ENCODE data around the gene PTPRB.

The PTPRB gene

GRCh38 chr12:70659077-70659606, 21.9 kb upstream of the PTPRB start:
- no peak for TF ChIP-seq TAF1 (IDR thresholded peaks at IDR 0.05; ENCODE audit: borderline replicate concordance, insufficient read depth, low read length)
- TF ChIP-seq POLR2AphosphoS5 (IDR thresholded peaks at IDR 0.05; ENCODE audit: low read depth, low read length) = no peak
- TF ChIP-seq FOXP2 (optimal IDR thresholded peaks at IDR 0.05; ENCODE audit: borderline replicate concordance, extremely low read depth, extremely low read length, insufficient read depth) = no peak
- TF ChIP-seq REST (IDR thresholded peaks at IDR 0.05; ENCODE audit: insufficient read depth in 1 of 2, low read depth in 2 of 2, low read length in 2 of 2) = no peak
- TF ChIP-seq SIN3A (IDR thresholded peaks at IDR 0.05; ENCODE audit: borderline replicate concordance, insufficient read depth, low read length) = no peak

GRCh38 chr12:70657616-70658286, 20.5 kb upstream of the PTPRB start:
- TF ChIP-seq REST (IDR thresholded peaks at IDR 0.05; ENCODE audit: insufficient read depth in 1 of 2, low read depth in 2 of 2, low read length in 2 of 2) = no peak
- TF ChIP-seq SIN3A (IDR thresholded peaks at IDR 0.05; ENCODE audit: borderline replicate concordance, insufficient read depth, low read length) = no peak
- TF ChIP-seq FOXP2 (optimal IDR thresholded peaks at IDR 0.05; ENCODE audit: borderline replicate concordance, extremely low read depth, extremely low read length, insufficient read depth) = no peak
- TF ChIP-seq POLR2AphosphoS5 (IDR thresholded peaks at IDR 0.05; ENCODE audit: low read depth, low read length) = no peak
- TF ChIP-seq TAF1 (IDR thresholded peaks at IDR 0.05; ENCODE audit: borderline replicate concordance, insufficient read depth, low read length) = no peak

- TF ChIP-seq TAF1 (IDR thresholded peaks at IDR 0.05; ENCODE audit: borderline replicate concordance, insufficient read depth, low read length) (no peak), SIN3A (IDR thresholded peaks at IDR 0.05; ENCODE audit: borderline replicate concordance, insufficient read depth, low read length) (no peak), FOXP2 (optimal IDR thresholded peaks at IDR 0.05; ENCODE audit: borderline replicate concordance, extremely low read depth, extremely low read length, insufficient read depth) (no peak), POLR2AphosphoS5 (IDR thresholded peaks at IDR 0.05; ENCODE audit: low read depth, low read length) (no peak), REST (IDR thresholded peaks at IDR 0.05; ENCODE audit: insufficient read depth in 1 of 2, low read depth in 2 of 2, low read length in 2 of 2) (no peak)
Observed at GRCh38 chr12:70652451-70652850, 15.2 kb upstream of the PTPRB start.

GRCh38 chr12:70648831-70649230, 11.6 kb upstream of the PTPRB start:
- TF ChIP-seq TAF1 (IDR thresholded peaks at IDR 0.05; ENCODE audit: borderline replicate concordance, insufficient read depth, low read length) = no peak
- no peak for TF ChIP-seq SIN3A (IDR thresholded peaks at IDR 0.05; ENCODE audit: borderline replicate concordance, insufficient read depth, low read length)
- no peak for TF ChIP-seq POLR2AphosphoS5 (IDR thresholded peaks at IDR 0.05; ENCODE audit: low read depth, low read length)
- TF ChIP-seq FOXP2 (optimal IDR thresholded peaks at IDR 0.05; ENCODE audit: borderline replicate concordance, extremely low read depth, extremely low read length, insufficient read depth) = no peak
- no peak for TF ChIP-seq REST (IDR thresholded peaks at IDR 0.05; ENCODE audit: insufficient read depth in 1 of 2, low read depth in 2 of 2, low read length in 2 of 2)

Measured in PFSK-1 (cell line).